Measurements from ENCODE around the gene NT5C1A.
A peak's percentile ranks its signal among the peaks of the same experiment; 100 is the strongest.

Gene NT5C1A

GRCh38 chr1:39671793-39672550 is at the start of gene NT5C1A:
Gene NT5C1A (minus strand): TSS chr1:39672107. CDS start chr1:39672038, 69 bp downstream.
- TF ChIP-seq TARDBP (IDR thresholded peaks at IDR 0.05) (no peak), BHLHE40 (IDR thresholded peaks at IDR 0.05; ENCODE audit: borderline replicate concordance) (no peak), LEF1 (IDR thresholded peaks at IDR 0.05; ENCODE audit: borderline replicate concordance) (no peak), ZNF384 (IDR thresholded peaks at IDR 0.05) (no peak), NFRKB (IDR thresholded peaks at IDR 0.05) (no peak), ELF4 (IDR thresholded peaks at IDR 0.05) (no peak)
- ChIA-PET CTCF (interaction anchor here (0.5 to 6.7 kb wide), 10 partner anchors 9 to 1716 kb away, joined by 3 to 79 read pairs (median 6); no protein-coding TSS in a partner anchor), POLR2A (interaction anchor here (0.9 to 5.3 kb wide), 5 partner anchors 9 to 113 kb away, joined by 3 to 34 read pairs (median 6); partner anchors contain the start of gene PPIE)
- DNase-seq (ENCODE audit: extremely low spot score) = peak; percentile 66

DNA sequence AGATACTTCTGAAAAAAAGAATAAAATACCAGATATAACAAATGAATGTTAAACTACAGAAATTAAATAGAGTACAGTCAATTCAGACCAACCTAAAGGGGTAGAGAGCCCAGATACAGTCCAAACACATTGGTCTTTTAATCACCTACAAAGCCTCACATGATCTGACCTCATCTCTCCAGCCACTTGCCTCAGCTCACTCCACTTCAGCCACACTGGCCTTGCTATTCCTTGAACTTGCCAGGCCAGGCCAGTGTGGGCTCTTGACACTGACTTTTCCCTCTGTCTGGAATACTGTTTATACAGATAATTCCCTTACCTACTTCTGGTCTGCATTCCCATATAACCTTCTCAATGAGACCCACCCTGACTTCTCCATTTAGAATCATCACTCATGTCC is 49.8 kb upstream of the NT5C1A start:
- ChIA-PET POLR2A (no interaction called here), CTCF (no interaction called here)
- no peak for DNase-seq (ENCODE audit: extremely low spot score)
- TF ChIP-seq SP1 (IDR thresholded peaks at IDR 0.05) (no peak), L3MBTL2 (conservative IDR thresholded peaks at IDR 0.05) (no peak), FOXA1 (IDR thresholded peaks at IDR 0.05) (no peak), FOXM1 (IDR thresholded peaks at IDR 0.05; ENCODE audit: borderline replicate concordance) (no peak), SUZ12 (IDR thresholded peaks at IDR 0.05) (no peak), TARDBP (IDR thresholded peaks at IDR 0.05) (no peak)

DNA sequence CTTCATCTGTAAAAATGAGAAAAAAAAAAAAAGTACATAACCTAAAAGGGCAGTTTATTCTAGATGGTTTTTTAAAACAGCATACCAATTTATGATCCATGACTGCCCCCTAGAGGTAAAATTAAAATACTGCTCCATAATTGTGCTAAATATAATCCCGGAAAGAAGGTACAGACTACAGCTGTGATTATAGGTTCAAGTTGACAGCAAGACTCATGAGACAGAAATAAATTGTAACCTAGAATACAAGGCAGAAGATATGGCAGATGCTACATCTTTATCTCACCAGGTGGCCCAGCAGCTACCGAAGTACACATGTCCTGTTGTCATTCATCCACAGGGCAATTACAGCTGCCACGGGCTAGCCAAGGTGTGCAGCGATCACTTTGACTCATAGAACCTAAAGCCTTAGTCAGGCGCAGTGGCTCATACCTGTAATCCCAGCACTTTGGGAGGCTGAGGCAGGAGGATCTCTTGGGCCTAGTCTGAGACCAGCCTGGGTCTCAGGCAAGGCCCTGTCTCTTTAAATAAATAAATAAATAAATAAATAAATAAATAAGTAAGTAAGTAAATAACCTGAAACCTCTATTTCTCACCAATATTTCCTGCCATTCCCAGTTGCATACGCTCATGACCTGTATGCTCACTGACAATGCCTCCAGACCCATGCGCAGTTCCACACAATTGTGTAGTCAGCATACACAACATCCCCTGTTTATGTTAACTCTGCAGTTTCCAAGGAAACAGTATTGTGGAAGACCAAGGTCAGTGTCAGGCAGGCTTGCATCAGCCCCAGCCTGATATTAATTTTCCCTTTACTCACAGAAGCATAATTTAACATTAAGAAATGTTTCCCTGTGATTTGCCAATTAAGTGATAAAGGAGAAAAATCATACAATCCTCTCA is 48.4 kb upstream of the NT5C1A start:
- TF ChIP-seq NFRKB (IDR thresholded peaks at IDR 0.05) = no peak
- TF ChIP-seq ZNF384 (IDR thresholded peaks at IDR 0.05) = peak; percentile 91
- no peak for TF ChIP-seq L3MBTL2 (conservative IDR thresholded peaks at IDR 0.05)
- TF ChIP-seq ARNT (IDR thresholded peaks at IDR 0.05) = no peak
- no peak for TF ChIP-seq SUZ12 (IDR thresholded peaks at IDR 0.05)
- TF ChIP-seq TARDBP (IDR thresholded peaks at IDR 0.05) = no peak
- peak; percentile 45 for DNase-seq (ENCODE audit: extremely low spot score)
- ChIA-PET CTCF (interaction anchor here (0.6 to 1.5 kb wide), 8 partner anchors 19 to 622 kb away, joined by 3 to 10 read pairs (median 4); no protein-coding TSS in a partner anchor), POLR2A (interaction anchor here (1.0 kb wide), 1 partner anchor 18 kb away, joined by 5 read pairs; the partner anchor contains the start of gene PPIE)

- POLR2A ChIA-PET = no interaction called here
- CTCF ChIA-PET = no interaction called here
- no peak for TF ChIP-seq BHLHE40 (IDR thresholded peaks at IDR 0.05; ENCODE audit: borderline replicate concordance)
- no peak for TF ChIP-seq LEF1 (IDR thresholded peaks at IDR 0.05; ENCODE audit: borderline replicate concordance)
- no peak for TF ChIP-seq L3MBTL2 (conservative IDR thresholded peaks at IDR 0.05)
- TF ChIP-seq ELF4 (IDR thresholded peaks at IDR 0.05) = no peak
- TF ChIP-seq PKNOX1 (IDR thresholded peaks at IDR 0.05) = no peak
- no peak for TF ChIP-seq FOXA1 (IDR thresholded peaks at IDR 0.05)
- no peak for TF ChIP-seq HDGF (IDR thresholded peaks at IDR 0.05; ENCODE audit: borderline replicate concordance)
- DNase-seq (ENCODE audit: extremely low spot score) = no peak
Observed at GRCh38 chr1:39717809-39718208, 45.9 kb upstream of the NT5C1A start.

DNA sequence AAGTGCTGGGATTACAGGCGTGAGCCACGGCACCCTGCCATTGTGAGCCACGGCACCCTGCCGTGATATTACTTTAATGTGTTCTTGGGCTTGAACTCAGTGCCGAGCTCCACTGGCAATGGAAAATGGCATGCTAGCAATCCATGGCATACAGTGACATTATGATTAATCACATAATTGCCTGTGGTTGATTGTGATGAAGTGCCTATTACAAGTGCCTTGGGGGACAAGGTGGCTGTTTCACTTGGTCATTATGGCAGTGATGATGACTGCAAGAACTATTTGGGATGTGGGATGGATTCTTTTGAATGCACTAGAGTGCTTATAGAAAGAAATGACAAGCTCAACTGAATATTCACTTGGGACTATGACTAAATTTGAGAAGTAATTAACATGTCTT is 41.6 kb upstream of the NT5C1A start:
- CTCF ChIA-PET = no interaction called here
- TF ChIP-seq FOXM1 (IDR thresholded peaks at IDR 0.05; ENCODE audit: borderline replicate concordance) (no peak), BHLHE40 (IDR thresholded peaks at IDR 0.05; ENCODE audit: borderline replicate concordance) (no peak), PKNOX1 (IDR thresholded peaks at IDR 0.05) (peak; percentile 51)

DNA sequence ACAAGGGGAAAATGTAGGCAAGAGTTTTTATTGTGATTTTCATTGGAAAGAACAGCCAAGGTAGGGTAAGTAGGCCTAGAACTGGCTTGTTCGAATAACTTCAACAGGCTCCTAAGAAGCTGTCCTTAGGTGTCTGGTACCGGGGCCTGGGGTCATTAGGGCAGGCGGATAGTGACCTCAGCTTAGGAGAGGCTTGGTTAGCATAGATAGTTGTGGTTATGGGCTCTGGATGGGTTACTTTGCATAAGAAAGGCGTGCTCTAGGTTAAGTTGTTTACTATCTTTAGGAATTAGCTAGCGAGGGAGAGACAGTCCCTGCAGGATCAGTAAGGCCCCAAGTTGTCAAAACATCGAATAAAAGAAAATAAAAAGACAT is 40.0 kb upstream of the NT5C1A start:
- TF ChIP-seq ELF4 (IDR thresholded peaks at IDR 0.05) (no peak), PKNOX1 (IDR thresholded peaks at IDR 0.05) (no peak), ZNF384 (IDR thresholded peaks at IDR 0.05) (no peak), ARNT (IDR thresholded peaks at IDR 0.05) (no peak), SP1 (IDR thresholded peaks at IDR 0.05) (no peak), FOXA1 (IDR thresholded peaks at IDR 0.05) (no peak), FOXK2 (IDR thresholded peaks at IDR 0.05) (no peak), SUZ12 (IDR thresholded peaks at IDR 0.05) (no peak), TARDBP (IDR thresholded peaks at IDR 0.05) (no peak), L3MBTL2 (conservative IDR thresholded peaks at IDR 0.05) (no peak), BHLHE40 (IDR thresholded peaks at IDR 0.05; ENCODE audit: borderline replicate concordance) (no peak), LEF1 (IDR thresholded peaks at IDR 0.05; ENCODE audit: borderline replicate concordance) (no peak), CTBP1 (IDR thresholded peaks at IDR 0.05; ENCODE audit: borderline replicate concordance) (no peak), FOXM1 (IDR thresholded peaks at IDR 0.05; ENCODE audit: borderline replicate concordance) (no peak), NFRKB (IDR thresholded peaks at IDR 0.05) (no peak), HDGF (IDR thresholded peaks at IDR 0.05; ENCODE audit: borderline replicate concordance) (no peak)
- DNase-seq (ENCODE audit: extremely low spot score) = no peak
- ChIA-PET CTCF (interaction anchor here (0.6 kb wide), 1 partner anchor 10 kb away, joined by 3 read pairs; no protein-coding TSS in a partner anchor), POLR2A (interaction anchor here (1.5 to 2.4 kb wide), 2 partner anchors 10 to 26 kb away, joined by 3 to 15 read pairs; partner anchors contain the start of gene PPIE)

More for the DNA sequence above, 41.6 kb upstream of the NT5C1A start:
- POLR2A ChIA-PET = interaction anchor here (1.1 to 1.6 kb wide), 2 partner anchors 13 to 26 kb away, joined by 4 read pairs; partner anchors contain the start of gene PPIE
- no peak for DNase-seq (ENCODE audit: extremely low spot score)
